CD4-positive, alpha-beta T cell (primary cell): ENCODE results near the gene ANKRD18B. TPM values are rescaled to one million over a fixed set of nuclear protein-coding genes. Genes with fewer than 3 reads are reported as not detected.

Experiments
- ATAC-seq: fragments of 200-7000 bp; cut with Tn5 transposase; one replicate; pipeline ENCODE4 v1.10.0; 2022; ENCODE audit warnings: mild to moderate bottlenecking; ENCODE audit not compliant: poor library complexity
- CTCF ChIA-PET: fragments of 350-600 bp; sonication (Branson Sonifier 250); formaldehyde crosslinking; loops from one replicate; lab custom pipeline; 2021; ENCODE audit warnings: antibody characterized with exemption, inconsistent platforms; lab: Charles Lee
- POLR2A ChIA-PET: fragments of 350-600 bp; sonication (Branson Sonifier 250); formaldehyde crosslinking; loops from one replicate; lab custom pipeline; 2021; ENCODE audit warnings: antibody characterized with exemption, inconsistent platforms; lab: Charles Lee
- DNase-seq, 14 experiments: peaks; one replicate each; pipeline ENCODE4 v3.0.0-alpha.2; 2013 to 2020; ENCODE audit warnings: mixed read lengths in 2 of 14
- H3K27ac ChIP-seq, 2 donors: one replicate each; pipeline versions ENCODE4 v1.5.1 to v1.7.0; 2013; ENCODE audit warnings: low read length in 2 of 2, low read depth in 1 of 2, mild to moderate bottlenecking in 1 of 2
- H3K27me3 ChIP-seq, 2 experiments: 1 replicate in 1 of 2; 2 replicates in 1 of 2; pipeline versions ENCODE4 v1.6.1 to v1.7.0; 2013; ENCODE audit warnings: low read length in 2 of 2, control low read depth in 1 of 2, mild to moderate bottlenecking in 1 of 2, moderate library complexity in 1 of 2; ENCODE audit not compliant: insufficient read depth in 2 of 2, control insufficient read depth in 1 of 2
- H3K36me3 ChIP-seq: one replicate; pipeline ENCODE4 v1.6.1; 2013; ENCODE audit warnings: low read length, control low read depth; ENCODE audit not compliant: insufficient read depth
- H3K4me1 ChIP-seq: one replicate; pipeline ENCODE4 v1.6.1; 2013; ENCODE audit warnings: low read length, control low read depth; ENCODE audit not compliant: insufficient read depth
- H3K4me3 ChIP-seq: one replicate; pipeline ENCODE4 v1.5.1; 2013; ENCODE audit warnings: mild to moderate bottlenecking, low read length, moderate library complexity
- H3K9me3 ChIP-seq, 2 experiments: 1 replicate in 1 of 2; 2 replicates in 1 of 2; pipeline versions ENCODE4 v1.6.1 to v1.7.0; 2013; ENCODE audit warnings: low read length in 2 of 2, mild to moderate bottlenecking in 2 of 2, control low read depth in 1 of 2, moderate library complexity in 1 of 2; ENCODE audit not compliant: control insufficient read depth in 1 of 2, insufficient read depth in 1 of 2
- H3K27ac Mint-ChIP-seq: one replicate; pipeline ENCODE4 v1.8.0; 2020; ENCODE audit warnings: mixed read lengths
- H3K27me3 Mint-ChIP-seq: one replicate; pipeline ENCODE4 v1.8.0; 2021; ENCODE audit warnings: mixed read lengths
- H3K36me3 Mint-ChIP-seq: one replicate; pipeline ENCODE4 v1.8.0; 2021; ENCODE audit warnings: low read depth, mixed read lengths
- H3K4me1 Mint-ChIP-seq: one replicate; pipeline ENCODE4 v1.8.0; 2021; ENCODE audit warnings: low read depth, mixed read lengths
- H3K4me3 Mint-ChIP-seq: one replicate; pipeline ENCODE4 v1.8.0; 2020; ENCODE audit warnings: mild to moderate bottlenecking, mixed read lengths
- H3K9me3 Mint-ChIP-seq: one replicate; pipeline ENCODE4 v1.8.0; 2020; ENCODE audit warnings: mixed read lengths
- CTCF ChIP-seq: fragments of 200-600 bp; IDR thresholded peaks from one replicate; pipeline ENCODE4 v1.8.0; 2022; ENCODE audit warnings: antibody characterized with exemption, mild to moderate bottlenecking
- intact Hi-C, 2 experiments: fragments of 100-400 bp; cut with DNase I in 1 of 2; cut with micrococcal nuclease in 1 of 2; formaldehyde crosslinking; loops; one replicate each; pipeline versions ENCODE4 v1.15.1 to v1.9.0; 2023 to 2025; cut with DNase I, micrococcal nuclease
- total RNA-seq, 174 experiments: library from RNA in 2 of 174; stranded (reverse) in 2 of 174; gene quantifications; one replicate each; pipeline ENCODE4 v1.2.3 and lab custom pipeline; 2021 to 2026

Gene ANKRD18B
- total RNA-seq, 2 experiments from 2014 or later = 0.61 TPM; not detected in 1

- Mint-ChIP-seq H3K4me3 (no peak overlapping the region), H3K4me1 (no peaks in the 10 kb centered on the region), H3K27ac (no peak overlapping the region), H3K9me3 (no peaks in the 10 kb centered on the region), H3K27me3 (peaks cover 50% of the 10 kb centered on the region), H3K36me3 (no peaks in the 10 kb centered on the region)
- DNase-seq (no peak), ATAC-seq (no peak)
- Histone ChIP-seq H3K36me3 (no peaks in the 10 kb centered on the region), H3K27me3 (peaks cover 0 to 3% of the 10 kb centered on the region in 2 experiments), H3K4me3 (no peak overlapping the region), H3K4me1 (peaks cover 5% of the 10 kb centered on the region), H3K27ac (no peak overlapping the region), H3K9me3 (no peaks in the 10 kb centered on the region)
- no peak for TF ChIP-seq CTCF
- ChIA-PET CTCF (no interaction called here), POLR2A (no interaction called here)
- intact Hi-C loops = loop anchor here (5.0 kb wide), 4 partner anchors 157 to 232 kb away; partner anchors contain the start of gene AQP7 (in 1 of the 2)
Observed at GRCh38 chr9:33619666-33620404, 95.8 kb downstream of the ANKRD18B start.

- H3K36me3 ChIP-seq = no peaks in the 10 kb centered on the region
- ATAC-seq = no peak
- H3K27ac ChIP-seq = no peak overlapping the region
- H3K9me3 ChIP-seq = no peaks in the 10 kb centered on the region
- ChIA-PET CTCF (no interaction called here), POLR2A (interaction anchor here (0.6 kb wide), 1 partner anchor 74 kb away, joined by 3 read pairs; no protein-coding TSS in a partner anchor)
- no peak overlapping the region for H3K27ac Mint-ChIP-seq
- no peaks in the 10 kb centered on the region for H3K9me3 Mint-ChIP-seq
- H3K4me3 ChIP-seq = no peak overlapping the region
- H3K27me3 ChIP-seq = peaks cover 0 to 3% of the 10 kb centered on the region in 2 experiments
- intact Hi-C loops = loop anchor here (5.0 kb wide), 4 partner anchors 156 to 231 kb away; partner anchors contain the start of gene AQP7 (in 1 of the 2)
- H3K4me1 ChIP-seq = peaks cover 5% of the 10 kb centered on the region
- H3K4me3 Mint-ChIP-seq = no peak overlapping the region
- peaks cover 43% of the 10 kb centered on the region for H3K27me3 Mint-ChIP-seq
- DNase-seq = no peak
- no peak for TF ChIP-seq CTCF
- H3K36me3 Mint-ChIP-seq = no peaks in the 10 kb centered on the region
- no peaks in the 10 kb centered on the region for H3K4me1 Mint-ChIP-seq
Observed at GRCh38 chr9:33620738-33621439, 96.8 kb downstream of the ANKRD18B start.

Other genes starting within 250 kb of the ANKRD18B start
- 10 to 100 TPM; 33.1 to 34.1 TPM for gene NFX1, start 233.7 kb upstream of the ANKRD18B start, total RNA-seq
- gene AQP7, start 121.7 kb upstream of the ANKRD18B start, total RNA-seq = under 1 TPM; 0.25 to 0.27 TPM
- gene AQP3, start 76.7 kb upstream of the ANKRD18B start, total RNA-seq = 100 to 1,000 TPM in 1 of 2 experiments, 10 to 100 TPM in 1; 99.8 to 106 TPM
- gene NOL6, start 50.3 kb upstream of the ANKRD18B start, total RNA-seq = 10 to 100 TPM; 30.5 to 30.6 TPM